T-helper 1 cell treated with Interleukin-12 subunit alpha and Interleukin-12 subunit beta and Interleukin-4 antibody, amounts not matched to agents 30 ng/mL and 1 ng/mL, for 36 hours (primary cell): Measurements from ENCODE around the gene RTBDN. TPM values are rescaled to one million over a fixed set of nuclear protein-coding genes. Genes with fewer than 3 reads are reported as not detected.

Experiments
- intact Hi-C: fragments of 100-400 bp; cut with micrococcal nuclease; formaldehyde crosslinking; loops from one replicate; pipeline ENCODE4 v1.15.1; 2024
- total RNA-seq: library from RNA; stranded (reverse); gene quantifications from 2 replicates; pipeline ENCODE4 v1.2.3, GENCODE V29; 2022

Gene RTBDN
- total RNA-seq, 1 donor from 2014 or later: not detected

GRCh38 chr19:12784394-12784870 is 49.9 kb downstream of the RTBDN start:
- intact Hi-C loops: loop anchor here (10.0 kb wide), 1 partner anchor 1740 kb away; the partner anchor contains the start of gene TECR

GRCh38 chr19:12783849-12784393 is 50.5 kb downstream of the RTBDN start:
- intact Hi-C loops: loop anchor here (10.0 kb wide), 1 partner anchor 1741 kb away; the partner anchor contains the start of gene TECR

- intact Hi-C loops: loop anchor here (10.0 kb wide), 1 partner anchor 1741 kb away; the partner anchor contains the start of gene TECR
Measured at GRCh38 chr19:12783291-12783848, 51.0 kb downstream of the RTBDN start.

- intact Hi-C loops: loop anchor here (1.0 to 10.0 kb wide), 2 partner anchors 9 to 1742 kb away; partner anchors contain the start of genes JUNB and TECR
Measured at GRCh38 chr19:12782424-12783290, 51.7 kb downstream of the RTBDN start.

GRCh38 chr19:12782174-12782423 is 52.3 kb downstream of the RTBDN start:
- intact Hi-C loops: loop anchor here (1.0 to 10.0 kb wide), 2 partner anchors 9 to 1743 kb away; partner anchors contain the start of genes JUNB and TECR

- intact Hi-C loops: no loop called here
Measured at GRCh38 chr19:12779162-12779993, 55.0 kb downstream of the RTBDN start.

GRCh38 chr19:12778905-12779161 is 55.5 kb downstream of the RTBDN start:
- intact Hi-C loops: loop anchor here (1.0 kb wide), 1 partner anchor 10 kb away; no protein-coding TSS in a partner anchor

- intact Hi-C loops: loop anchor here (1.0 kb wide), 1 partner anchor 11 kb away; no protein-coding TSS in a partner anchor
Measured at GRCh38 chr19:12778017-12778904, 56.1 kb downstream of the RTBDN start.

GRCh38 chr19:12777217-12778016 is 57.0 kb downstream of the RTBDN start:
- intact Hi-C loops: loop anchor here (1.0 kb wide), 2 partner anchors 12 to 19 kb away; no protein-coding TSS in a partner anchor

Other genes starting within 250 kb of the RTBDN start
- 13.1 and 14.8 TPM in 2 replicates for gene ZNF490, start 223.8 kb downstream of the RTBDN start, total RNA-seq
- gene ZNF791, start 223.7 kb downstream of the RTBDN start, total RNA-seq: 31.4 and 34.3 TPM in 2 replicates
- gene MAN2B1, start 167.8 kb downstream of the RTBDN start, total RNA-seq: 189 and 197 TPM in 2 replicates
- 19.2 and 20.1 TPM in 2 replicates for gene WDR83, start 167.8 kb downstream of the RTBDN start, total RNA-seq
- 108 and 121 TPM in 2 replicates for gene DHPS, start 152.7 kb downstream of the RTBDN start, total RNA-seq
- gene GNG14, start 146.6 kb downstream of the RTBDN start, total RNA-seq: not detected in 2 replicates
- gene FBXW9, start 137.9 kb downstream of the RTBDN start, total RNA-seq: 5.0 and 6.1 TPM in 2 replicates
- gene TNPO2, start 110.6 kb downstream of the RTBDN start, total RNA-seq: 86.1 and 87.4 TPM in 2 replicates
- gene TRIR, start 99.9 kb downstream of the RTBDN start, total RNA-seq: 180 and 185 TPM in 2 replicates
- 66.7 and 69.3 TPM in 2 replicates for gene GET3, start 97.1 kb downstream of the RTBDN start, total RNA-seq
- 0.10 TPM in 1 of 2 replicates, not detected in the other for gene BEST2, start 82.8 kb downstream of the RTBDN start, total RNA-seq
- 16.5 and 17.9 TPM in 2 replicates for gene HOOK2, start 59.0 kb downstream of the RTBDN start, total RNA-seq
- 309 and 316 TPM in 2 replicates for gene JUNB, start 43.1 kb downstream of the RTBDN start, total RNA-seq
- 300 and 302 TPM in 2 replicates for gene PRDX2, start 32.8 kb downstream of the RTBDN start, total RNA-seq
- 13.0 and 24.6 TPM in 2 replicates for gene THSD8, start 32.5 kb downstream of the RTBDN start, total RNA-seq
- 24.3 and 30.5 TPM in 2 replicates for gene RNASEH2A, start 28.0 kb downstream of the RTBDN start, total RNA-seq
- 0.49 and 1.1 TPM in 2 replicates for gene MAST1, start 3.9 kb upstream of the RTBDN start, total RNA-seq
- gene DNASE2, start 46.9 kb upstream of the RTBDN start, total RNA-seq: 29.5 and 32.6 TPM in 2 replicates
- 0.22 and 0.41 TPM in 2 replicates for gene KLF1, start 52.6 kb upstream of the RTBDN start, total RNA-seq
- gene GCDH, start 56.6 kb upstream of the RTBDN start, total RNA-seq: 48.0 and 49.5 TPM in 2 replicates
- 1.9 and 2.8 TPM in 2 replicates for gene SYCE2, start 84.7 kb upstream of the RTBDN start, total RNA-seq
- gene FARSA, start 99.1 kb upstream of the RTBDN start, total RNA-seq: 108 and 117 TPM in 2 replicates
- gene CALR, start 104.0 kb upstream of the RTBDN start, total RNA-seq: 1,347 and 1,385 TPM in 2 replicates
- 113 and 115 TPM in 2 replicates for gene RAD23A, start 111.3 kb upstream of the RTBDN start, total RNA-seq
- 16.6 and 17.9 TPM in 2 replicates for gene GADD45GIP1, start 122.6 kb upstream of the RTBDN start, total RNA-seq
- 0.10 TPM in 1 of 2 replicates, not detected in the other for gene DAND5, start 135.0 kb upstream of the RTBDN start, total RNA-seq
- gene NFIX, start 160.9 kb upstream of the RTBDN start, total RNA-seq: 0.96 and 1.1 TPM in 2 replicates